ENCODE measurements around the gene PICK1.
A peak's percentile ranks its signal among the peaks of the same experiment; 100 is the strongest.

PICK1 gene

DNA sequence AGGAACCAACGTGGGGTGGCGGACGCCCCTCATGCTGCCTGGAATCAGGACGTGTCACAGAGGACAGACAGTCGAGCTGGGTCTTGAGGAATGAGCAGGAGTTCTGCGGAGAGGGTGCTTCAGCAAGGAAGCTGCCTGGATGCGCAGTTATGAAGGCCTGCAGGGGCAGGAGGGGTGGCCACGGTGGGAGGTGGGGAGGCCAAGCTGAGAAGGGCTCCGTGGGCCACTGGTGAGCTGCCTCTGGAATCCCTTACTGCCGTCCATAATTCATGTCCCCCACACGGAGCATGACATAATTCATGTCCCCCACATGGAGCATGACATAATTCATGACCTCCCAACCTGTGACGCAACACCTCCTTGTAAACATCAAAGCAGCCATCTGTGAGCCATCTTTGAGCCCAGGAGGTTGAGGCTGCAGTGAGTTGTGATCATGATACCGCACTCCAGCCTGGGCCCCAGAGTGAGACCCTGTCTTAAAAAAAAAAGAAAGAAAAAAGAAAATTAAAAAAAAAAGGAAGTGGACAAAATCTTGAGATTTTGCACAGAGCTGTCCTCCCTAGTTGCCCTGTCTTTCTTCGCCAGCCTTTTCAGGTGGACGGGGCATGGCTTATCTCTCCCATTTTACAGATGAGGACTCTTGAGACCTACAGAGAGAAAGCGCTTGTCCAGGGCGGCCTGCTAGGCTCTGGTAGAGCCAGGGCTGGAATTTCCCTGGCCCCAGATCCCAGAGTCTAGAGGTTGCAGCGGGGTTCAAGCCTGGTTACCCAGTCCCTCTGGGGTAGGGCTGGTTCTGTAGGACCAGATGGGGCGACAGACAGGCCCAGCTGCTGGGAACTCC is 24.3 kb upstream of the PICK1 start (continued):
- TF ChIP-seq ZNF600 (tag by site-specific recombination; IDR thresholded peaks at IDR 0.05) (no peak), ZFP69B (tag by site-specific recombination; IDR thresholded peaks at IDR 0.05) (peak; percentile 91), OSR2 (tag by site-specific recombination; IDR thresholded peaks at IDR 0.05) (peak; percentile 44; the same call in 1 of the 2 replicates), HOXD13 (CRISPR knock-in tag; IDR thresholded peaks at IDR 0.05; ENCODE audit: borderline replicate concordance) (no peak), ZNF768 (tag by site-specific recombination; IDR thresholded peaks at IDR 0.05) (no peak), HOXC10 (CRISPR knock-in tag; IDR thresholded peaks at IDR 0.05) (no peak), ZNF792 (tag by site-specific recombination; IDR thresholded peaks at IDR 0.05) (0 out of 2 replicates have a peak, but pooled peaks have one; percentile 19), YY2 (tag by site-specific recombination; IDR thresholded peaks at IDR 0.05) (peak; percentile 79), ZNF19 (tag by site-specific recombination; IDR thresholded peaks at IDR 0.05; ENCODE audit: low read depth) (no peak), ZNF239 (tag by site-specific recombination; IDR thresholded peaks at IDR 0.05) (no peak), ZNF423 (tag by site-specific recombination; IDR thresholded peaks at IDR 0.05) (no peak), ZNF416 (tag by site-specific recombination; IDR thresholded peaks at IDR 0.05) (no peak), ZNF266 (tag by site-specific recombination; IDR thresholded peaks at IDR 0.05; ENCODE audit: low read depth) (no peak), ZBTB8A (tag by site-specific recombination; IDR thresholded peaks at IDR 0.05) (peak; percentile 55), ZNF404 (tag by site-specific recombination; IDR thresholded peaks at IDR 0.05) (no peak), ZNF624 (tag by site-specific recombination; IDR thresholded peaks at IDR 0.05) (no peak), ZBTB17 (tag by site-specific recombination; IDR thresholded peaks at IDR 0.05) (peak; percentile 67), ZNF677 (tag by site-specific recombination; IDR thresholded peaks at IDR 0.05) (no peak), HOXA7 (CRISPR knock-in tag; IDR thresholded peaks at IDR 0.05; ENCODE audit: borderline replicate concordance) (no peak), ZNF354C (tag by site-specific recombination; IDR thresholded peaks at IDR 0.05; ENCODE audit: borderline replicate concordance, low read depth) (no peak), ZNF114 (tag by site-specific recombination; IDR thresholded peaks at IDR 0.05) (no peak), ZNF654 (tag by site-specific recombination; IDR thresholded peaks at IDR 0.05; ENCODE audit: low read depth) (no peak), ZNF473 (tag by site-specific recombination; IDR thresholded peaks at IDR 0.05) (no peak)
- TF ChIP-seq, protein P1, sequence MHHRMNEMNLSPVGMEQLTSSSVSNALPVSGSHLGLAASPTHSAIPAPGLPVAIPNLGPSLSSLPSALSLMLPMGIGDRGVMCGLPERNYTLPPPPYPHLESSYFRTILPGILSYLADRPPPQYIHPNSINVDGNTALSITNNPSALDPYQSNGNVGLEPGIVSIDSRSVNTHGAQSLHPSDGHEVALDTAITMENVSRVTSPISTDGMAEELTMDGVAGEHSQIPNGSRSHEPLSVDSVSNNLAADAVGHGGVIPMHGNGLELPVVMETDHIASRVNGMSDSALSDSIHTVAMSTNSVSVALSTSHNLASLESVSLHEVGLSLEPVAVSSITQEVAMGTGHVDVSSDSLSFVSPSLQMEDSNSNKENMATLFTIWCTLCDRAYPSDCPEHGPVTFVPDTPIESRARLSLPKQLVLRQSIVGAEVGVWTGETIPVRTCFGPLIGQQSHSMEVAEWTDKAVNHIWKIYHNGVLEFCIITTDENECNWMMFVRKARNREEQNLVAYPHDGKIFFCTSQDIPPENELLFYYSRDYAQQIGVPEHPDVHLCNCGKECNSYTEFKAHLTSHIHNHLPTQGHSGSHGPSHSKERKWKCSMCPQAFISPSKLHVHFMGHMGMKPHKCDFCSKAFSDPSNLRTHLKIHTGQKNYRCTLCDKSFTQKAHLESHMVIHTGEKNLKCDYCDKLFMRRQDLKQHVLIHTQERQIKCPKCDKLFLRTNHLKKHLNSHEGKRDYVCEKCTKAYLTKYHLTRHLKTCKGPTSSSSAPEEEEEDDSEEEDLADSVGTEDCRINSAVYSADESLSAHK (tag by site-specific recombination; IDR thresholded peaks at IDR 0.05) = no peak
- TF ChIP-seq, protein P2, sequence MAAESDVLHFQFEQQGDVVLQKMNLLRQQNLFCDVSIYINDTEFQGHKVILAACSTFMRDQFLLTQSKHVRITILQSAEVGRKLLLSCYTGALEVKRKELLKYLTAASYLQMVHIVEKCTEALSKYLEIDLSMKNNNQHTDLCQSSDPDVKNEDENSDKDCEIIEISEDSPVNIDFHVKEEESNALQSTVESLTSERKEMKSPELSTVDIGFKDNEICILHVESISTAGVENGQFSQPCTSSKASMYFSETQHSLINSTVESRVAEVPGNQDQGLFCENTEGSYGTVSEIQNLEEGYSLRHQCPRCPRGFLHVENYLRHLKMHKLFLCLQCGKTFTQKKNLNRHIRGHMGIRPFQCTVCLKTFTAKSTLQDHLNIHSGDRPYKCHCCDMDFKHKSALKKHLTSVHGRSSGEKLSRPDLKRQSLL (tag by site-specific recombination; IDR thresholded peaks at IDR 0.05) = no peak
- TF ChIP-seq, protein P3, sequence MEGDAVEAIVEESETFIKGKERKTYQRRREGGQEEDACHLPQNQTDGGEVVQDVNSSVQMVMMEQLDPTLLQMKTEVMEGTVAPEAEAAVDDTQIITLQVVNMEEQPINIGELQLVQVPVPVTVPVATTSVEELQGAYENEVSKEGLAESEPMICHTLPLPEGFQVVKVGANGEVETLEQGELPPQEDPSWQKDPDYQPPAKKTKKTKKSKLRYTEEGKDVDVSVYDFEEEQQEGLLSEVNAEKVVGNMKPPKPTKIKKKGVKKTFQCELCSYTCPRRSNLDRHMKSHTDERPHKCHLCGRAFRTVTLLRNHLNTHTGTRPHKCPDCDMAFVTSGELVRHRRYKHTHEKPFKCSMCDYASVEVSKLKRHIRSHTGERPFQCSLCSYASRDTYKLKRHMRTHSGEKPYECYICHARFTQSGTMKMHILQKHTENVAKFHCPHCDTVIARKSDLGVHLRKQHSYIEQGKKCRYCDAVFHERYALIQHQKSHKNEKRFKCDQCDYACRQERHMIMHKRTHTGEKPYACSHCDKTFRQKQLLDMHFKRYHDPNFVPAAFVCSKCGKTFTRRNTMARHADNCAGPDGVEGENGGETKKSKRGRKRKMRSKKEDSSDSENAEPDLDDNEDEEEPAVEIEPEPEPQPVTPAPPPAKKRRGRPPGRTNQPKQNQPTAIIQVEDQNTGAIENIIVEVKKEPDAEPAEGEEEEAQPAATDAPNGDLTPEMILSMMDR (tag by site-specific recombination; IDR thresholded peaks at IDR 0.05) = no peak
- TF ChIP-seq, protein P4, sequence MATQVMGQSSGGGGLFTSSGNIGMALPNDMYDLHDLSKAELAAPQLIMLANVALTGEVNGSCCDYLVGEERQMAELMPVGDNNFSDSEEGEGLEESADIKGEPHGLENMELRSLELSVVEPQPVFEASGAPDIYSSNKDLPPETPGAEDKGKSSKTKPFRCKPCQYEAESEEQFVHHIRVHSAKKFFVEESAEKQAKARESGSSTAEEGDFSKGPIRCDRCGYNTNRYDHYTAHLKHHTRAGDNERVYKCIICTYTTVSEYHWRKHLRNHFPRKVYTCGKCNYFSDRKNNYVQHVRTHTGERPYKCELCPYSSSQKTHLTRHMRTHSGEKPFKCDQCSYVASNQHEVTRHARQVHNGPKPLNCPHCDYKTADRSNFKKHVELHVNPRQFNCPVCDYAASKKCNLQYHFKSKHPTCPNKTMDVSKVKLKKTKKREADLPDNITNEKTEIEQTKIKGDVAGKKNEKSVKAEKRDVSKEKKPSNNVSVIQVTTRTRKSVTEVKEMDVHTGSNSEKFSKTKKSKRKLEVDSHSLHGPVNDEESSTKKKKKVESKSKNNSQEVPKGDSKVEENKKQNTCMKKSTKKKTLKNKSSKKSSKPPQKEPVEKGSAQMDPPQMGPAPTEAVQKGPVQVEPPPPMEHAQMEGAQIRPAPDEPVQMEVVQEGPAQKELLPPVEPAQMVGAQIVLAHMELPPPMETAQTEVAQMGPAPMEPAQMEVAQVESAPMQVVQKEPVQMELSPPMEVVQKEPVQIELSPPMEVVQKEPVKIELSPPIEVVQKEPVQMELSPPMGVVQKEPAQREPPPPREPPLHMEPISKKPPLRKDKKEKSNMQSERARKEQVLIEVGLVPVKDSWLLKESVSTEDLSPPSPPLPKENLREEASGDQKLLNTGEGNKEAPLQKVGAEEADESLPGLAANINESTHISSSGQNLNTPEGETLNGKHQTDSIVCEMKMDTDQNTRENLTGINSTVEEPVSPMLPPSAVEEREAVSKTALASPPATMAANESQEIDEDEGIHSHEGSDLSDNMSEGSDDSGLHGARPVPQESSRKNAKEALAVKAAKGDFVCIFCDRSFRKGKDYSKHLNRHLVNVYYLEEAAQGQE (tag by site-specific recombination; IDR thresholded peaks at IDR 0.05) = 0 out of 2 replicates have a peak, but pooled peaks have one; percentile 19
- TF ChIP-seq, protein P5, sequence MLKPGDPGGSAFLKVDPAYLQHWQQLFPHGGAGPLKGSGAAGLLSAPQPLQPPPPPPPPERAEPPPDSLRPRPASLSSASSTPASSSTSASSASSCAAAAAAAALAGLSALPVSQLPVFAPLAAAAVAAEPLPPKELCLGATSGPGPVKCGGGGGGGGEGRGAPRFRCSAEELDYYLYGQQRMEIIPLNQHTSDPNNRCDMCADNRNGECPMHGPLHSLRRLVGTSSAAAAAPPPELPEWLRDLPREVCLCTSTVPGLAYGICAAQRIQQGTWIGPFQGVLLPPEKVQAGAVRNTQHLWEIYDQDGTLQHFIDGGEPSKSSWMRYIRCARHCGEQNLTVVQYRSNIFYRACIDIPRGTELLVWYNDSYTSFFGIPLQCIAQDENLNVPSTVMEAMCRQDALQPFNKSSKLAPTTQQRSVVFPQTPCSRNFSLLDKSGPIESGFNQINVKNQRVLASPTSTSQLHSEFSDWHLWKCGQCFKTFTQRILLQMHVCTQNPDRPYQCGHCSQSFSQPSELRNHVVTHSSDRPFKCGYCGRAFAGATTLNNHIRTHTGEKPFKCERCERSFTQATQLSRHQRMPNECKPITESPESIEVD (tag by site-specific recombination; IDR thresholded peaks at IDR 0.05) = no peak
- TF ChIP-seq, protein P6, sequence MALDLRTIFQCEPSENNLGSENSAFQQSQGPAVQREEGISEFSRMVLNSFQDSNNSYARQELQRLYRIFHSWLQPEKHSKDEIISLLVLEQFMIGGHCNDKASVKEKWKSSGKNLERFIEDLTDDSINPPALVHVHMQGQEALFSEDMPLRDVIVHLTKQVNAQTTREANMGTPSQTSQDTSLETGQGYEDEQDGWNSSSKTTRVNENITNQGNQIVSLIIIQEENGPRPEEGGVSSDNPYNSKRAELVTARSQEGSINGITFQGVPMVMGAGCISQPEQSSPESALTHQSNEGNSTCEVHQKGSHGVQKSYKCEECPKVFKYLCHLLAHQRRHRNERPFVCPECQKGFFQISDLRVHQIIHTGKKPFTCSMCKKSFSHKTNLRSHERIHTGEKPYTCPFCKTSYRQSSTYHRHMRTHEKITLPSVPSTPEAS (tag by site-specific recombination; IDR thresholded peaks at IDR 0.05) = no peak
